Measurements from ENCODE around the gene ARHGEF39. TPM values are rescaled to one million over a fixed set of nuclear protein-coding genes. Genes with fewer than 3 reads are reported as not detected.
A peak's percentile ranks its signal among the peaks of the same experiment; 100 is the strongest.

ARHGEF39 gene
- total and polyA plus RNA-seq, 2 experiments from 2014 or later, result 5.6 to 12.6 TPM

DNA sequence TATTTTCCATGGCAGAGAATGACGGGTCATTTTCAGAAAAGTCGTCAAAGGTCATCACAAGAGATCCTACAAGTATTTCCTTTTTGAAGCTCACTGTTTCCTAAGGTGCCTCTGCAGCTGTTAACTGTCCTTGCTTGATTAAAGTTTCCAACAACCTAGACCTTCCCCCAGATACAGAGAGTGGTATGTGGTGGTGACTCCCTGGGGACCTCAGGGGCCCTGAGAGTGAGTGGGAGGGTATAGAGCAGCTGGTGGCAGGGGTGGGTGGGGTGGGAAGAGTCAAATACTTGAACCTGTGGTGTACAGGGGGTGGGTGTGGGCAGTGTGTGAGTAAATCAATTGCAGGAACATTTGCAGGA, 45.2 kb downstream of the ARHGEF39 start:
- no peak overlapping the region for H3K4me3 ChIP-seq
- no peaks in the 10 kb centered on the region for H3K9me3 ChIP-seq (ENCODE audit: low read depth)
- peaks cover 38% of the 10 kb centered on the region for H3K27me3 ChIP-seq
- no peaks in the 10 kb centered on the region for H3K4me1 ChIP-seq (ENCODE audit: low read depth)
- H3K27ac ChIP-seq, result no peak overlapping the region
- DNase-seq (ENCODE audit: low read depth in 1 of 2, low spot score in 1 of 2), result no peak
- TF ChIP-seq, protein P1, sequence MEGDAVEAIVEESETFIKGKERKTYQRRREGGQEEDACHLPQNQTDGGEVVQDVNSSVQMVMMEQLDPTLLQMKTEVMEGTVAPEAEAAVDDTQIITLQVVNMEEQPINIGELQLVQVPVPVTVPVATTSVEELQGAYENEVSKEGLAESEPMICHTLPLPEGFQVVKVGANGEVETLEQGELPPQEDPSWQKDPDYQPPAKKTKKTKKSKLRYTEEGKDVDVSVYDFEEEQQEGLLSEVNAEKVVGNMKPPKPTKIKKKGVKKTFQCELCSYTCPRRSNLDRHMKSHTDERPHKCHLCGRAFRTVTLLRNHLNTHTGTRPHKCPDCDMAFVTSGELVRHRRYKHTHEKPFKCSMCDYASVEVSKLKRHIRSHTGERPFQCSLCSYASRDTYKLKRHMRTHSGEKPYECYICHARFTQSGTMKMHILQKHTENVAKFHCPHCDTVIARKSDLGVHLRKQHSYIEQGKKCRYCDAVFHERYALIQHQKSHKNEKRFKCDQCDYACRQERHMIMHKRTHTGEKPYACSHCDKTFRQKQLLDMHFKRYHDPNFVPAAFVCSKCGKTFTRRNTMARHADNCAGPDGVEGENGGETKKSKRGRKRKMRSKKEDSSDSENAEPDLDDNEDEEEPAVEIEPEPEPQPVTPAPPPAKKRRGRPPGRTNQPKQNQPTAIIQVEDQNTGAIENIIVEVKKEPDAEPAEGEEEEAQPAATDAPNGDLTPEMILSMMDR (IDR thresholded peaks at IDR 0.05; ENCODE audit: low read depth, low read length), result no peak
- H3K36me3 ChIP-seq, result no peaks in the 10 kb centered on the region

DNA sequence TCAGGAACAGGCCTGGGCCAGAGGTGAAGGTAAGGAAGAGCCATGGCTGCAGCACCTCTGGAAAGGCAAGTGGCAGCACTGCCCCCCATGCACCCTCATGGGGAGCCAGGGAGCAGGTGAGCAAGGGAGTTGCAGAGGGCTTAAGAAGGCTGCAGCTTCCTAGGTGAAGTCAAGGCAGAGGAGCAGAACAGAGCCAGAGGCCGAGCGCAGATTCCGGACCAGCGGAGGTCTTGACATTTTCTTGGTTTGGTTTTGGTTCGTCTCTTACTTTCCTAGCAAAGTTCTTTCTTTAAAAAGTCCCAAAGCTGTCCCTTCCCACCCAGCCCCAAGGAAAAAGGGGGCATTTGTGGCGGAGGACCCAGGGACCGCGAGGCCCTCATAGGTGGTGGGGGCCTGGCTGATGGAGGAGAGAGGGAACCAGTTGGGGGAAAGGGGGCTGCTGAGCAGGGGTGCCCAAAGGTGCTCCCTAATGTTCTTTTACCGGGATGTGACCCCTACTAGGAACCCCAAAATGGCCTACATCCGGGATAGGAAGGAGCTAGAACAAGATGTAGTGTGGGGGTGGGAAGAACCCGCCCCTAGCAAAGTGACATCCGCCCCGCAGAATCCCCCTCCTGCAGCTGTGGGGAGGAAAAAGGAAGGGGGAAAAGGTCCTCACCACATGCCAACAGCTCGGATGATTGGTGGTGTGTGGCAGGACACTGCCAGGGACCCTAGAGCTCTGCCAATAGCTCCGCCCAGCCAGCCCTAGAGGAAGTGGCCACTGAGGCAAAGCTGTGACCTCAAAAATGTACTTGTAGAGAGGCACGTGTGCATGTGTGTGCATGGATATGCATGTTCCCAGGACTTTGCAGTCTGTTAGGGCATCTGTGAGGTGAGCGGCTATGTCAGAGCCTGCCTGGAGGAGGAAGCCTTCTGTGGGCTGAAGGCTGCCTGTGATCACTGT, 45.9 kb downstream of the ARHGEF39 start:
- TF ChIP-seq, protein P1 (IDR thresholded peaks at IDR 0.05; ENCODE audit: low read depth, low read length), result no peak
- no peaks in the 10 kb centered on the region for H3K4me1 ChIP-seq (ENCODE audit: low read depth)
- H3K27me3 ChIP-seq, result peaks cover 42% of the 10 kb centered on the region
- no peaks in the 10 kb centered on the region for H3K9me3 ChIP-seq (ENCODE audit: low read depth)
- no peak overlapping the region for H3K27ac ChIP-seq
- H3K36me3 ChIP-seq, result no peaks in the 10 kb centered on the region
- no peak overlapping the region for H3K4me3 ChIP-seq
- DNase-seq (ENCODE audit: low read depth in 1 of 2, low spot score in 1 of 2), result no peak

- peaks cover 42% of the 10 kb centered on the region for H3K27me3 ChIP-seq
- H3K36me3 ChIP-seq, result no peaks in the 10 kb centered on the region
- TF ChIP-seq, protein P1 (IDR thresholded peaks at IDR 0.05; ENCODE audit: low read depth, low read length), result no peak
- H3K9me3 ChIP-seq (ENCODE audit: low read depth), result no peaks in the 10 kb centered on the region
- H3K27ac ChIP-seq, result no peak within 1 kb of the TSS
- no peaks in the 10 kb centered on the region for H3K4me1 ChIP-seq (ENCODE audit: low read depth)
- peak within 1 kb of the TSS; percentile 28 for H3K4me3 ChIP-seq
- no peak for DNase-seq (ENCODE audit: low read depth in 1 of 2, low spot score in 1 of 2)
Measured at GRCh38 chr9:35618325-35618727, 46.7 kb downstream of the ARHGEF39 start, which contains the start of gene CD72. TSS of gene CD72 (minus strand) at chr9:35618413. CDS start at chr9:35618303, 110 bp downstream.

DNA sequence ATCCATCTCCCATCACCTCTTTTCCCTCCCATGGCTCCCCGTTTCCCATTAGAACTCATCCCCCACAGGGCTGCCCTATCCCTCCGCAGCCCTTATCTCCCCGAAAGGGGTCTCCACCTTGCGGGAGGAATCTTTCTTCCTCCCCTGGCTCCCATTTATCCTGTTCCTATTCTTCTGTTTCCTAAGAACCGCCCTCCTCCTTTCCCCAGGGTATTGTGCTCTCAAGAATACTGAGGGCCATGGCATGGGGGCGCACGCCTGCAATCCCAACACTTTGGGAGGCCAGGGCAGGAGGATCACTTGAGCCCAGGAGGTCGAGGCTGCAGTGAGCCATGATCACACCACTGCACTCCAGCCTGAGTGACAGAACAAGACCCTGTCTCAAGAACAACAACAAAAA, 47.4 kb downstream of the ARHGEF39 start:
- Histone ChIP-seq H3K4me3 (no peak overlapping the region), H3K36me3 (no peaks in the 10 kb centered on the region), H3K9me3 (ENCODE audit: low read depth) (no peaks in the 10 kb centered on the region), H3K4me1 (ENCODE audit: low read depth) (no peaks in the 10 kb centered on the region), H3K27me3 (peaks cover 42% of the 10 kb centered on the region), H3K27ac (no peak overlapping the region)
- TF ChIP-seq, protein P1 (IDR thresholded peaks at IDR 0.05; ENCODE audit: low read depth, low read length), result no peak
- no peak for DNase-seq (ENCODE audit: low read depth in 1 of 2, low spot score in 1 of 2)

GRCh38 chr9:35616681-35617459, 48.1 kb downstream of the ARHGEF39 start:
- H3K27ac ChIP-seq, result no peak overlapping the region
- peaks cover 42% of the 10 kb centered on the region for H3K27me3 ChIP-seq
- peak; percentile 69 to 75 for DNase-seq (ENCODE audit: low read depth in 1 of 2, low spot score in 1 of 2)
- TF ChIP-seq, protein P1 (IDR thresholded peaks at IDR 0.05; ENCODE audit: low read depth, low read length), result no peak
- no peaks in the 10 kb centered on the region for H3K9me3 ChIP-seq (ENCODE audit: low read depth)
- no peaks in the 10 kb centered on the region for H3K36me3 ChIP-seq
- peak overlapping the region; percentile 28 for H3K4me3 ChIP-seq
- no peaks in the 10 kb centered on the region for H3K4me1 ChIP-seq (ENCODE audit: low read depth)
